Activated B cell treated with CpG ODN at 0.5 μM for 24 hours (primary cell): ENCODE results near the gene SLC33A1. TPM values are rescaled to one million over a fixed set of nuclear protein-coding genes. Genes with fewer than 3 reads are reported as not detected.
"Not testable (repeated sequence)": the region's sequence is repeated elsewhere in the genome, so short reads cannot be mapped to it uniquely, and the experiment has no call there.

ENCODE experiments used
- ATAC-seq: fragments of 200-7000 bp; cut with Tn5 transposase; one replicate; pipeline ENCODE4 v1.10.0; 2021; ENCODE audit warnings: low read depth, mild to moderate bottlenecking, moderate library complexity
- CTCF ChIA-PET: fragments of 350-600 bp; sonication (Branson Sonifier 250); formaldehyde crosslinking; loops from one replicate; lab custom pipeline; 2021; ENCODE audit warnings: antibody characterized with exemption; lab: Charles Lee
- POLR2A ChIA-PET: fragments of 350-600 bp; sonication (Branson Sonifier 250); formaldehyde crosslinking; loops from one replicate; lab custom pipeline; 2021; ENCODE audit warnings: antibody characterized with exemption; lab: Charles Lee
- DNase-seq: peaks from one replicate; pipeline ENCODE4 v3.0.0; 2022
- H3K27ac Mint-ChIP-seq: one replicate; pipeline ENCODE4 v1.8.0; 2020; ENCODE audit warnings: mixed read lengths
- H3K27me3 Mint-ChIP-seq: one replicate; pipeline ENCODE4 v1.8.0; 2021; ENCODE audit warnings: mixed read lengths
- H3K36me3 Mint-ChIP-seq: one replicate; pipeline ENCODE4 v1.8.0; 2021; ENCODE audit warnings: low read depth, mixed read lengths
- H3K4me1 Mint-ChIP-seq: one replicate; pipeline ENCODE4 v1.8.0; 2021; ENCODE audit warnings: mixed read lengths
- H3K4me3 Mint-ChIP-seq: one replicate; pipeline ENCODE4 v1.8.0; 2020; ENCODE audit warnings: mild to moderate bottlenecking, mixed read lengths
- H3K9me3 Mint-ChIP-seq: one replicate; pipeline ENCODE4 v1.8.0; 2020; ENCODE audit warnings: mixed read lengths
- CTCF ChIP-seq: fragments of 200-600 bp; IDR thresholded peaks from one replicate; pipeline ENCODE4 v1.8.0; 2022; ENCODE audit warnings: antibody characterized with exemption, mild to moderate bottlenecking
- intact Hi-C: fragments of 100-400 bp; cut with micrococcal nuclease; formaldehyde crosslinking; loops from one replicate; pipeline ENCODE4 v1.15.1; 2024
- total RNA-seq: library from RNA; stranded (reverse); gene quantifications from 2 replicates; pipeline ENCODE4 v1.2.3, GENCODE V29; 2022

SLC33A1 gene
- total RNA-seq, 1 donor from 2014 or later, result 23.3 TPM

DNA sequence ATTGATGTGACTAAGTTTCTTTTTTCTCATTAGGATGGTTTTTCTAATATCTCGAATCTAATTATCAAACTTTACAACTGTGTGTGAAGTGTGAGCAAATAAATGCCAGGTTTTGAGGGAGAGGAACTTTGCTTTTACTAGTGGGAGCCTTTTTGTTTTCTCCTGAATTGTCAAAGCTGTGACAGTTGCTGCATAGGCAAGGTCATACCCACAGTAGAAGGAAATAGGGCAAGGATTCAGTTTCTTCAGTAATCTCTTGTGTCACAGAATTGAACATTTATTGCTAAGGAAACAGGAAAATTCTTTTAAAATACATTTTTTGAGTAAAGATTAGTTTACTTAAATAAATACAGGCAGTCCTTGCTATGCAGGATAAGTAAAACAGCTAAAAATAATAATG lies 35.7 kb upstream of the SLC33A1 start:
- Mint-ChIP-seq H3K4me1 (peaks cover 14% of the 10 kb centered on the region), H3K9me3 (no peaks in the 10 kb centered on the region), H3K27me3 (no peaks in the 10 kb centered on the region), H3K36me3 (peaks cover 19% of the 10 kb centered on the region), H3K27ac (no peak overlapping the region), H3K4me3 (no peak overlapping the region)
- intact Hi-C loops, result no loop called here
- DNase-seq, result no peak
- ChIA-PET CTCF (no interaction called here), POLR2A (interaction anchor here (0.6 kb wide), 1 partner anchor 42 kb away, joined by 5 read pairs; no protein-coding TSS in a partner anchor)
- no peak for ATAC-seq
- TF ChIP-seq CTCF, result no peak

DNA sequence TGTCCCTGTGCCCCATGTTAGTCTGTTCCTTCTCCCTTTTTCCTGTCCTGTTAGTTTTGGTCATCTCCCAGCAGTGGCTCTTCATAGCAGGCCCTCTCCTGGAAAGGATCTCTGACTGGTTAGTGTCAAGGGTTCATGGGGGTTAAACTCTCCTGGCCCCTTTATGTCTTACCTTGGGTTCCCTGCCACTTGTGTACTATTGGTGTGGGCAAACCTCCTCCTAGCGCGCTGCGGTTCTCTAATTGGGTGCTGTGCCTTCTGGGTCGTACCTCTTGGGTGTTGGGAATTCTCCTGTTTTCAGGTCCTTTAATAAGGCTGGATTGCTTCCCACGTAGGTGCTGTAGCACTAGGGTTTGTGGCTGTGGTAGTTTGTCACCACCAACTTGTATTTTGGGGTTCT lies 35.0 kb upstream of the SLC33A1 start:
- no peaks in the 10 kb centered on the region for H3K27me3 Mint-ChIP-seq
- CTCF ChIA-PET, result interaction anchor here (0.7 kb wide), 1 partner anchor 18 kb away, joined by 3 read pairs; no protein-coding TSS in a partner anchor
- H3K9me3 Mint-ChIP-seq, result no peaks in the 10 kb centered on the region
- peaks cover 14% of the 10 kb centered on the region for H3K36me3 Mint-ChIP-seq
- intact Hi-C loops, result no loop called here
- ATAC-seq, result no peak
- H3K4me1 Mint-ChIP-seq, result peaks cover 19% of the 10 kb centered on the region
- H3K27ac Mint-ChIP-seq, result no peak overlapping the region
- no peak for TF ChIP-seq CTCF
- POLR2A ChIA-PET, result no interaction called here
- no peak overlapping the region for H3K4me3 Mint-ChIP-seq
- DNase-seq, result no peak

GRCh38 chr3:155886915-155887314 lies 32.7 kb upstream of the SLC33A1 start:
- intact Hi-C loops, result no loop called here
- ATAC-seq, result no peak
- H3K4me3 Mint-ChIP-seq, result no peak overlapping the region
- TF ChIP-seq CTCF, result no peak
- CTCF ChIA-PET, result interaction anchor here (0.6 kb wide), 1 partner anchor 1643 kb away, joined by 3 read pairs; no protein-coding TSS in a partner anchor
- peaks cover 23% of the 10 kb centered on the region for H3K4me1 Mint-ChIP-seq
- H3K9me3 Mint-ChIP-seq, result no peaks in the 10 kb centered on the region
- H3K27ac Mint-ChIP-seq, result no peak overlapping the region
- no peak for DNase-seq
- peaks cover 2% of the 10 kb centered on the region for H3K36me3 Mint-ChIP-seq
- POLR2A ChIA-PET, result no interaction called here
- no peaks in the 10 kb centered on the region for H3K27me3 Mint-ChIP-seq

DNA sequence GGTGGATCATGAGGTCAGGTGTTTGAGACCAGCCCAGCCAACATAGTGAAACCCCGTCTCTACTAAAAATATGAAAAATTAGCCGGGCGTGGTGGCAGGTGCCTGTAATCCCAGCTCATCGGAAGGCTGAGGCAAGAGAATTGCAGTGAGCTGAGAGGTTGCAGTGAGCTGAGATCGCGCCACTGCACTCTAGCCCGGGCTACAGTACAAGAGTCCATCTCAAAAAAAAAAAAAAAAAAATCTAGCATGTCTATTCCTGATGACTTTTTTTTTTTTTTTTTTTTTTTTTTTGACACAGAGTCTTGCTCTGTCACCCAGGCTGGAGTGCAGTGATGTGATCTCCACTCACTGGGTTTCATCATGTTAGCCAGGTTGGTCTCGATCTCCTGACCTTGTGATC lies 32.1 kb upstream of the SLC33A1 start:
- H3K9me3 Mint-ChIP-seq, ATAC-seq, H3K27me3 Mint-ChIP-seq, DNase-seq, H3K36me3 Mint-ChIP-seq, H3K27ac Mint-ChIP-seq, intact Hi-C loops, POLR2A ChIA-PET, H3K4me3 Mint-ChIP-seq, CTCF ChIA-PET: not testable (repeated sequence)
- peaks cover 29% of the 10 kb centered on the region for H3K4me1 Mint-ChIP-seq

GRCh38 chr3:155885292-155885691 lies 31.1 kb upstream of the SLC33A1 start:
- H3K4me3 Mint-ChIP-seq, result no peak overlapping the region
- CTCF ChIA-PET, result no interaction called here
- intact Hi-C loops, result no loop called here

More at GRCh38 chr3:155885292-155885691, 31.1 kb upstream of the SLC33A1 start:
- Mint-ChIP-seq H3K9me3 (no peaks in the 10 kb centered on the region), H3K36me3 (no peaks in the 10 kb centered on the region), H3K27ac (no peak overlapping the region), H3K4me1 (peaks cover 28% of the 10 kb centered on the region), H3K27me3 (no peaks in the 10 kb centered on the region)
- no peak for TF ChIP-seq CTCF
- DNase-seq, result no peak
- no peak for ATAC-seq
- POLR2A ChIA-PET, result no interaction called here
